ENCODE measurements around the gene CAMK2B.
"Not testable (repeated sequence)": the region's sequence is repeated elsewhere in the genome, so short reads cannot be mapped to it uniquely, and the experiment has no call there.

CAMK2B gene

DNA sequence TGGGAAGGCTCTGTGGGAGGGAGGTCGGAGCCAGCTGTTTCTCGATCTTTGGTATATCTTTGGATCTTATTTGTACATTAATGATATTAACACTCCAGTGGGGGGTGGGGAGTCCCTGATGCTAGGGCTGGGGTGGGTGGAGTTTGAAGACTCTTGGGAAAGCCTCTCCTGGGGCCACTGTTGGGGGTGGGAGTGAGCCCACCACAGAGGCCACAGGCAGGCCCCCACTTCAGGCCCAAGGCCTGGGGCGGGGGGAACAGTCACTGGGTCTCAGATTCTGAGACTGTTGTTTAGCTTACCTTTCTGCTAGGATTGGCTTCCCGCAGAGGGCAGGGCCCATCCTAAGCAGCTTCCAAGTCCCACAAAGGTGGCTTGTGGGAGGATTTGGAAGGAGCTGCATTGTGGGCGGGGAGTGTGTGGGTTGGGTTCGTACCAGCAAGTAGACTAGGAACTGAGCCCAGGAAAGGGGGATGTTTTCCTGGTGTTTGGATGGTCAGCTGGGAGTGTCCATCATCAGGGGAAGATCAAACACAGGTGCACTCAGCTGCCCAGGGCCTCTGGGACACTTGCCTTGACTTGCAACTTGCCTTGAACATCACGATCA, 112.7 kb downstream of the CAMK2B start:
- DNase-seq = no peak

GRCh38 chr7:44212018-44212417, 113.4 kb downstream of the CAMK2B start:
- no peak for DNase-seq

- no peak for DNase-seq
These were observed 114.2 kb downstream of the CAMK2B start for GRCh38 chr7:44211126-44211675.

DNA sequence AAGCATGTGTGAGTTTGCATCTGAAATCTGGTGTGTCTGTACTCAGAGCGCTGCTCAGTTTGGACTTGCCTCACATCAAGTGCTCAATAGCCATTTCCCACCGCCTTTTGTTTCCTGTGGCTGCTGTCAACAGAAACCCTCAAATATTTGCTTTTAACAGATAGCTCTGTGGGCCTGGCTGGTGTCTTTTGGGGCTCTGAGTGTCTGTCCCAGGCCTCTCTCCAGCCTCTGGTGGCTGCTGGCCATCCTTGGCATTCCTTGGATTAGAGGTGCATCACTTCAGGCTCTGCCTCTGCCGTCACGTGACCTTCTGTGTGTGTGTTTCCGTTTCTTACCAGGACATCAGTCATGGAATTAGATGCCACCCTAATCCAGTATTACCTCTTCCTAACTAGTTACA, 115.3 kb downstream of the CAMK2B start:
- no peak for DNase-seq

DNA sequence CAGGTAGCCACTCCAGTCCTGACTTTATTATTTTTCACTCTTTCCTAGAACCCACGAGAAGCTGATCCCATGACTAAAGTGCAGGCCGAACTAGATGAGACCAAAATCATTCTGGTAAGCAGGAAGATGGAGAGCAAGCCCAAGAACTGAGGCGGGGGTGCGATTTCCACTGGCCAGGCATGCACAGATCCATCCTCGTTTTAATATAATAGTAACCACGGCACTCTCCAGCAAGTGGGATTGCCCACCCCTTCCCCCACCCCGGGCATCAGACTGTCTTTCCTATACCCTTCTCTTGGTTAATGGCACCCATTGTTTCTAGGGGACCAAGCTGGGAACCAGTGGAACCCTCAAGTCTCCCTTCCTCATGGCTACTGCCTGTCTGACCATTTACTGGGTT, 117.3 kb downstream of the CAMK2B start:
- DNase-seq = no peak

DNA sequence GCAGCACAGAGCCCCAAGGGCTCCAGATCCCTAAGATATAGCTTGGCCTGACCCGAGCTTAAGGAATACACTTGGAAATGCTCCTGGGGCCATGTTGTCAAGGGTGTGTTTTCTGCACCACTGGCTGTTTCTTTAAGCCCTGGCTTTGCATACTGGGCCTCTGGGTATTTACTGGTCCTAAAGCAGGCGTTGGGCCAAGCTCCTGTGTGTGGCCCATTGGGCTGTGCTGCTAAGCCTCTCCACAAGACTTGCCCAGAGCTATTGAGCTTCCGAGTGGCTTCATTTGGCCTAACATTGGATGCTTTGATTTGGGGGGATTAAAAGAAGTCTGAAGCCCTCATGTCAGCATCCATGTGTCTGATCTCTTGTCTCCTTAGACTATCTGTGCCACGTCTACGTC, 119.4 kb downstream of the CAMK2B start:
- DNase-seq = no peak

GRCh38 chr7:44201813-44202212, 123.6 kb downstream of the CAMK2B start:
- no peak for DNase-seq

- peak; percentile 98 for DNase-seq
These were observed 124.5 kb downstream of the CAMK2B start, which contains the start of gene YKT6 for GRCh38 chr7:44200699-44201461. Gene YKT6, plus strand, starts transcription at chr7:44200978. Its CDS starts 158 bp downstream, at chr7:44201136.

DNA sequence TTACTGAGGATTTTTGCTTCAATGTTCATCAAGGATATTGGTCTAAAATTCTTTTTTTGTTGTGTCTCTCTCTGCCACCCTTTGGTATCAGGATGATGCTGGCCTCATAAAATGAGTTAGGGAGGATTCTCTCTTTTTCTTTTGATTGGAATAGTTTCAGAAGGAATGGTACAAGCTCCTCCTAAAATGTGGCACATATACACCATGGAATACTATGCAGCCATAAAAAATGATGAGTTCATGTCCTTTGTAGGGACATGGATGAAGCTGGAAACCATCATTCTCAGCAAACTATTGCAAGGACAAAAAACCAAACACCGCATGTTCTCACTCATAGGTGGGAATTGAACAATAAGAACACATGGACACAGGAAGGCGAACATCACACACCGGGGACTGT, 125.2 kb downstream of the CAMK2B start:
- DNase-seq = not testable (repeated sequence)

DNA sequence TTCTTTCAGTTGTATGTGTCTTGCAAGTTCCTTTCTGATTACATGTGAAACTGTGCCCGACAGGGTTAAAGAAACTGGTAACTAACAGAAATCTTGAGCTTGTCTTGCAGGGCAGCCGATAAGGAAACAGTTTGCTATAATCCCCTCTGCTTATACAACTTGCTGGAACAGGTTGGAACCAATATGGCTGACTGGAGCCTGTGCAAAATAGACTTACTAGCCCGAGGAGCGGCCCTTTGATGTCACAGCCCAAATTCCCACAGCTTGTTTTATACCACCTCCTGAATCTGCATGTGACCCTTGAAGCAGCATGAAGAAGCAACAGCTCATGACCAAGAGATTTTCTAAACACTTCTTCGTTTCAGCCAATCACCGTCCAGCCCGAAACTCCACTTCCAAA, 127.9 kb downstream of the CAMK2B start:
- no peak for DNase-seq

GRCh38 chr7:44196450-44196872, 128.9 kb downstream of the CAMK2B start:
- no peak for DNase-seq

- no peak for DNase-seq
These were observed 129.5 kb downstream of the CAMK2B start for GRCh38 chr7:44195889-44196288.

- no peak for DNase-seq
These were observed 130.7 kb downstream of the CAMK2B start for GRCh38 chr7:44194562-44195145.

- DNase-seq = no peak
These were observed 131.3 kb downstream of the CAMK2B start for GRCh38 chr7:44194069-44194468.

GRCh38 chr7:44193011-44193802, 132.2 kb downstream of the CAMK2B start:
- no peak for DNase-seq

DNA sequence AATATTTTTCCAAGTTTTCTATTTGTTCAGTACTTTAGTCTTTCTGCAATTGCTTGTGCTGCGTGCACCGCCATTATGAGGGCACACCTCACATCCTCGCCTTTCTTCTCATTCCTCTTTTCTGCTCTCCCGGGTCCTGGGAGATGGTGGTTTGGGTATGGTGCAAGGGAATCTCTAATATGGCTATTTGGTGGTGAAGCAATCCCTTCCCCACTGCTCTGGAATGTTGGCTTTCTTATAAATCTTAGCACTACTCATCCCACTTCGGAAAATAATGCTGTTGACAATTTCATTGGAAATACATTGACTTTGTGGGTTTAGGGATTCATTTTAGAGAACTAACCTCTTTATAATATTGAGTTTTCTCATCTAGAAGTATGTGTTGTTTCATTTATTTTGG, 134.2 kb downstream of the CAMK2B start:
- DNase-seq = no peak

DNA sequence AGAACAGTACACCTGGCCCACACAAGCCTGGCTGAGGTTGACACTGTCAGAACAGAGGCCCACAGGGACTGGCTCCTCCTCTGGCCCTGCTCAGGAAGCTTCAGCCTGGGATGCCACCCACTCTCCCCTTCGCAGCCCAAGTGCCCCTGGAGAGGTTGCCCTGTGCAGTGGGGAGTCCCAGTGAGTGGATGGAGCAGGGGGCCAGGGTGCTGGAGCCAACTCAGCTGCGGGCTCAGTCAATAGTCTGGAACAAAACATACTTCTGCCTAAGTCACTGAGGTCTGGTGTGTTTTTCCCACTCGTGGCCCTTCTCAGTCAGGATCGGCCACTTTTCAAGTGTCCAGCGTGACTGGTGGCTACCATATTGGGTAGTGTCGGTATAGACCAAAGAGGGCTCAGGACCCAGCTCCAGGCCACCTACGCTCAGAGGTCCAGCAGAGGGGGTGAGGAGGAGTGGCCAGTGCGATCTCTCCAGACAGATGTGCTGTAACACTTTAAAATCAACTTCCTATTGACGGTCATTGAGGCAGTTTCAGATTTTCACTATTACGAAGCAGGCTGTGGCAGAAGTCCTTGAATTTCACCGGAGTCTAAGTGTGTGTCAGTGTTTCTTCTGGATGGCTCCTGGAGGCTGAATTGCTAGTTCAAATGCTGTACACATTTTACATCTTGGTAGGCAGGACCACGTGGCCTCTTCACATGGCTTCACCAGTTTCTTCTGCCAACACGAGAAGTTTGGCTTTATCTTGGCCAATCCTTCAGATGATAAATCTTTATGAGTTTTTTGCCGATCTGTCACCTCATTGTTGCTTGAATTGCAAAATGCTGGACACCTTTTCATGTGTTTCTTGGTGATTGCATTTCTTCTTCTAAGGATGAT, 135.2 kb downstream of the CAMK2B start:
- no peak for DNase-seq

GRCh38 chr7:44189286-44189992, 136.0 kb downstream of the CAMK2B start, which contains the start of gene GCK:
Gene GCK, minus strand, starts transcription at chr7:44189439. Its CDS starts 486 bp downstream, at chr7:44188953.
- peak; percentile 66 for DNase-seq

- DNase-seq = no peak
These were observed 136.7 kb downstream of the CAMK2B start for GRCh38 chr7:44188480-44189225.

- no peak for DNase-seq
These were observed 137.6 kb downstream of the CAMK2B start for GRCh38 chr7:44187636-44188416.
